Ovary (tissue), 3 donors: ENCODE data around the gene GALNT17.

ENCODE experiments used
- EP300 ChIP-seq: sonication (generic); formaldehyde crosslinking; IDR thresholded peaks from one replicate; pipeline ENCODE4 v1.6.1; 2017; ENCODE audit warnings: antibody characterized with exemption
- POLR2A ChIP-seq: fragments of 450-650 bp; IDR thresholded peaks from one replicate; pipeline ENCODE4 v1.6.1; 2017; ENCODE audit warnings: antibody characterized with exemption, mild to moderate bottlenecking, moderate library complexity
- TF ChIP-seq, protein P1 (sequence below), 3 donors: fragments of 450-650 bp in 2 of 3; fragments of 200-600 bp in 1 of 3; IDR thresholded peaks; one replicate each; pipeline versions ENCODE4 v1.5.1 to v1.8.0; 2016 to 2022; ENCODE audit warnings: antibody characterized with exemption in 3 of 3, mild to moderate bottlenecking in 1 of 3
- donor health status: DM: no; HTN: no; CAD: no.

DNA sequence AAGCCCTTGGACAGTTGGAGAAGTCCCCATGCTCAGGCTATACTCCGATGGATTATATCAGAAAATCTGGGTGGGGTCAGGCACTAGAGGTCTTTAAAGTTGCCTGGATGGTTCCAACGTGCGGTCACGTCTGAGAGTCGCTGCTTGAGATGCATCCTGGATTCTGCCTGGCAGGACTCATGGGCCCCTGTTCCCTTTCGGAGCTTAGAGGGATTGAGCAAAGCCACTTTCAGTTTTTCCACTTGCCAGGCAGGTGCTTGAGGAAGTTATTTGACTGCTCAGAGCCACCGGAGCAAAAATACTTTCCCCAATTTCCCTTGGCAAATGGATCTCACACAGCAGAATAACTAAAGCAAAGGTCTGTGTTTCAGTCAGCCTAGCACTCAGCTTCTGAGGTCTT lies 129.1 kb downstream of the GALNT17 start:
- TF ChIP-seq, protein P1, sequence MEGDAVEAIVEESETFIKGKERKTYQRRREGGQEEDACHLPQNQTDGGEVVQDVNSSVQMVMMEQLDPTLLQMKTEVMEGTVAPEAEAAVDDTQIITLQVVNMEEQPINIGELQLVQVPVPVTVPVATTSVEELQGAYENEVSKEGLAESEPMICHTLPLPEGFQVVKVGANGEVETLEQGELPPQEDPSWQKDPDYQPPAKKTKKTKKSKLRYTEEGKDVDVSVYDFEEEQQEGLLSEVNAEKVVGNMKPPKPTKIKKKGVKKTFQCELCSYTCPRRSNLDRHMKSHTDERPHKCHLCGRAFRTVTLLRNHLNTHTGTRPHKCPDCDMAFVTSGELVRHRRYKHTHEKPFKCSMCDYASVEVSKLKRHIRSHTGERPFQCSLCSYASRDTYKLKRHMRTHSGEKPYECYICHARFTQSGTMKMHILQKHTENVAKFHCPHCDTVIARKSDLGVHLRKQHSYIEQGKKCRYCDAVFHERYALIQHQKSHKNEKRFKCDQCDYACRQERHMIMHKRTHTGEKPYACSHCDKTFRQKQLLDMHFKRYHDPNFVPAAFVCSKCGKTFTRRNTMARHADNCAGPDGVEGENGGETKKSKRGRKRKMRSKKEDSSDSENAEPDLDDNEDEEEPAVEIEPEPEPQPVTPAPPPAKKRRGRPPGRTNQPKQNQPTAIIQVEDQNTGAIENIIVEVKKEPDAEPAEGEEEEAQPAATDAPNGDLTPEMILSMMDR (IDR thresholded peaks at IDR 0.05) = no peak
- no peak for TF ChIP-seq EP300
- no peak for TF ChIP-seq POLR2A
